C4-2B (cell line): ENCODE measurements around the gene RASGRP3.
"Not testable (repeated sequence)": the region's sequence is repeated elsewhere in the genome, so short reads cannot be mapped to it uniquely, and the experiment has no call there.

Experiments
- ZFX ChIP-seq: fragments of 450-650 bp; IDR thresholded peaks from 2 replicates; pipeline ENCODE4 v1.6.1; 2017
- TF ChIP-seq, protein P1 (sequence below): fragments of 450-650 bp; conservative IDR thresholded peaks from 2 replicates; pipeline ENCODE4 v1.5.1; 2017; ENCODE audit warnings: mild to moderate bottlenecking

DNA sequence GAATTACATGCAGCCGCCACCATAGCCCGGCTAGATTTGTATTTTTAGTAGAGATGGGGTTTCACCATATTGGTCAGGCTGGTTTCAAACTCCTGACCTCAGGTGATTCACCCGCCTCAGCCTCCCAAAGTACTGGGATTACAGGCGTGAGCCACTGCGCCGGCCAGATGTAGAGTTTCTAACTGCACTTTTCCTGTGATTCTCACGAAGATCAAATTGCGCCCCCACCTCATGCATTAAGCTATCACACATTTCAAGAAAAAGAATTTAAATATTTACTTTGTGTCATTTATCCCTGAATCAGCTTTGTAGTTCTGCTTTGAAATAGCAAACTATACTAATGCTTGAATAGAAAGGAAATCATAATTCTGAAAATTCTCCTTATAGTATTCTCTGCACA lies 13.9 kb upstream of the RASGRP3 start:
- TF ChIP-seq, protein P1, sequence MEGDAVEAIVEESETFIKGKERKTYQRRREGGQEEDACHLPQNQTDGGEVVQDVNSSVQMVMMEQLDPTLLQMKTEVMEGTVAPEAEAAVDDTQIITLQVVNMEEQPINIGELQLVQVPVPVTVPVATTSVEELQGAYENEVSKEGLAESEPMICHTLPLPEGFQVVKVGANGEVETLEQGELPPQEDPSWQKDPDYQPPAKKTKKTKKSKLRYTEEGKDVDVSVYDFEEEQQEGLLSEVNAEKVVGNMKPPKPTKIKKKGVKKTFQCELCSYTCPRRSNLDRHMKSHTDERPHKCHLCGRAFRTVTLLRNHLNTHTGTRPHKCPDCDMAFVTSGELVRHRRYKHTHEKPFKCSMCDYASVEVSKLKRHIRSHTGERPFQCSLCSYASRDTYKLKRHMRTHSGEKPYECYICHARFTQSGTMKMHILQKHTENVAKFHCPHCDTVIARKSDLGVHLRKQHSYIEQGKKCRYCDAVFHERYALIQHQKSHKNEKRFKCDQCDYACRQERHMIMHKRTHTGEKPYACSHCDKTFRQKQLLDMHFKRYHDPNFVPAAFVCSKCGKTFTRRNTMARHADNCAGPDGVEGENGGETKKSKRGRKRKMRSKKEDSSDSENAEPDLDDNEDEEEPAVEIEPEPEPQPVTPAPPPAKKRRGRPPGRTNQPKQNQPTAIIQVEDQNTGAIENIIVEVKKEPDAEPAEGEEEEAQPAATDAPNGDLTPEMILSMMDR: not testable (repeated sequence)
- not testable (repeated sequence) for TF ChIP-seq ZFX
